NCI-H748 (cell line): ENCODE data around the gene OLFML2A.
A peak's percentile ranks its signal among the peaks of the same experiment; 100 is the strongest.

Experiments used
- DNase-seq: peaks from one replicate; lab custom pipeline; 2025; ENCODE audit not compliant: unreplicated experiment; lab: John Stamatoyannopoulos, UW

OLFML2A gene

GRCh38 chr9:124774129-124774978 lies 2.6 kb upstream of the OLFML2A start:
- peak; percentile 71 for DNase-seq

GRCh38 chr9:124776618-124776953 lies 347 bp upstream of the OLFML2A start:
- peak; percentile 24 for DNase-seq

- no peak for DNase-seq
These were observed 1.8 kb downstream of the OLFML2A start for GRCh38 chr9:124778575-124779367.

GRCh38 chr9:124779368-124780059 lies 2.6 kb downstream of the OLFML2A start:
- no peak for DNase-seq

- DNase-seq: no peak
These were observed 3.3 kb downstream of the OLFML2A start for GRCh38 chr9:124780060-124780756.

GRCh38 chr9:124780757-124781151 lies 3.8 kb downstream of the OLFML2A start:
- DNase-seq: no peak

GRCh38 chr9:124781967-124782660 lies 5.2 kb downstream of the OLFML2A start:
- no peak for DNase-seq

GRCh38 chr9:124782661-124783574 lies 6.0 kb downstream of the OLFML2A start:
- DNase-seq: no peak

- no peak for DNase-seq
These were observed 6.9 kb downstream of the OLFML2A start for GRCh38 chr9:124783830-124784229.

GRCh38 chr9:124784509-124784908 lies 7.6 kb downstream of the OLFML2A start:
- DNase-seq: no peak

GRCh38 chr9:124786881-124787573 lies 10.1 kb downstream of the OLFML2A start:
- no peak for DNase-seq

GRCh38 chr9:124788542-124789217 lies 11.7 kb downstream of the OLFML2A start:
- DNase-seq: no peak

GRCh38 chr9:124789531-124789930 lies 12.6 kb downstream of the OLFML2A start:
- no peak for DNase-seq

GRCh38 chr9:124790301-124790700 lies 13.4 kb downstream of the OLFML2A start:
- DNase-seq: no peak

GRCh38 chr9:124790801-124791505 lies 14.0 kb downstream of the OLFML2A start:
- DNase-seq: no peak

- no peak for DNase-seq
These were observed 15.5 kb downstream of the OLFML2A start for GRCh38 chr9:124792257-124793014.

- DNase-seq: no peak
These were observed 16.1 kb downstream of the OLFML2A start for GRCh38 chr9:124793015-124793541.
